GM21723 (cell line): Measurements from ENCODE around the gene DAZAP1.

ENCODE experiments used
- ATAC-seq: cut with Tn5 transposase; IDR thresholded peaks from one replicate; pipeline ENCODE4 v1.9.1; 2021; ENCODE audit warnings: mild to moderate bottlenecking, moderate library complexity; ENCODE audit not compliant: unreplicated experiment

DAZAP1 gene

GRCh38 chr19:1424192-1424955 lies 17.0 kb downstream of the DAZAP1 start:
- ATAC-seq: no peak

GRCh38 chr19:1425102-1425837 lies 17.9 kb downstream of the DAZAP1 start:
- ATAC-seq: no peak

GRCh38 chr19:1425902-1426301 lies 18.5 kb downstream of the DAZAP1 start:
- no peak for ATAC-seq

- ATAC-seq: no peak
Measured at GRCh38 chr19:1426736-1427135, 19.4 kb downstream of the DAZAP1 start.

GRCh38 chr19:1427221-1427920 lies 20.0 kb downstream of the DAZAP1 start:
- ATAC-seq: no peak

- ATAC-seq: no peak
Measured at GRCh38 chr19:1428738-1429391, 21.5 kb downstream of the DAZAP1 start.

GRCh38 chr19:1429750-1430149 lies 22.4 kb downstream of the DAZAP1 start:
- no peak for ATAC-seq

- ATAC-seq: no peak
Measured at GRCh38 chr19:1430246-1430645, 22.9 kb downstream of the DAZAP1 start.

GRCh38 chr19:1431759-1432506 lies 24.5 kb downstream of the DAZAP1 start:
- no peak for ATAC-seq

- ATAC-seq: no peak
Measured at GRCh38 chr19:1432507-1432887, 25.1 kb downstream of the DAZAP1 start.

GRCh38 chr19:1433119-1434039 lies 26.0 kb downstream of the DAZAP1 start:
- ATAC-seq: no peak

GRCh38 chr19:1434040-1434366 lies 26.6 kb downstream of the DAZAP1 start:
- no peak for ATAC-seq

GRCh38 chr19:1434577-1435060 lies 27.2 kb downstream of the DAZAP1 start:
- no peak for ATAC-seq

GRCh38 chr19:1435378-1435989 lies 28.1 kb downstream of the DAZAP1 start:
- no peak for ATAC-seq

GRCh38 chr19:1437609-1438008 lies 30.2 kb downstream of the DAZAP1 start:
- ATAC-seq: no peak

GRCh38 chr19:1438035-1438932 lies 30.9 kb downstream of the DAZAP1 start, which contains the start of gene RPS15:
RPS15 (plus strand) TSS chr19:1438396; CDS start chr19:1438426, 30 bp downstream.
- peak; percentile 79 for ATAC-seq

GRCh38 chr19:1438933-1439354 lies 31.6 kb downstream of the DAZAP1 start:
- ATAC-seq: no peak
